C4-2B (cell line): ENCODE measurements around the gene WNT5A.

Experiments used
- ZFX ChIP-seq: fragments of 450-650 bp; IDR thresholded peaks from 2 replicates; pipeline ENCODE4 v1.6.1; 2017
- TF ChIP-seq, protein P1 (sequence below): fragments of 450-650 bp; conservative IDR thresholded peaks from 2 replicates; pipeline ENCODE4 v1.5.1; 2017; ENCODE audit warnings: mild to moderate bottlenecking

DNA sequence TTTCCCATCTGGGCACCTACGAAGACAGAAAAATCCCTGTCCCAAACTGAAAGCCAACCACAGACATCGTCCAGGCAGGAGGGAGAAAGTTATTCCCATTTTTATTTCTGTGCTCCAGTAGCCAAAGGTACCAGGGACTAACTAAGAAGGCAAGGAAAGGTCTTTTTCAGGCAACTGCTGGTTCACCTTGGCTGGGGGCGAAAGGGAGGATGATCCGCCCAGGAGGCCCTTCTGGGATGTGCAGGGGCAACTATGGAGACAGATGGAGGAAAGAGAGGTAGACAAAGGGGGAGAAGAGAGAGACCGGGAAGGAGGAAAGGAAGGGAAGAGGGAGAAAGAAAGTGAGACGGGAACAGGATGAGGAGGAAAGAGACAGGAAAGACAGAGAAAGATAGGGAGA lies 13.3 kb downstream of the WNT5A start:
- TF ChIP-seq, protein P1, sequence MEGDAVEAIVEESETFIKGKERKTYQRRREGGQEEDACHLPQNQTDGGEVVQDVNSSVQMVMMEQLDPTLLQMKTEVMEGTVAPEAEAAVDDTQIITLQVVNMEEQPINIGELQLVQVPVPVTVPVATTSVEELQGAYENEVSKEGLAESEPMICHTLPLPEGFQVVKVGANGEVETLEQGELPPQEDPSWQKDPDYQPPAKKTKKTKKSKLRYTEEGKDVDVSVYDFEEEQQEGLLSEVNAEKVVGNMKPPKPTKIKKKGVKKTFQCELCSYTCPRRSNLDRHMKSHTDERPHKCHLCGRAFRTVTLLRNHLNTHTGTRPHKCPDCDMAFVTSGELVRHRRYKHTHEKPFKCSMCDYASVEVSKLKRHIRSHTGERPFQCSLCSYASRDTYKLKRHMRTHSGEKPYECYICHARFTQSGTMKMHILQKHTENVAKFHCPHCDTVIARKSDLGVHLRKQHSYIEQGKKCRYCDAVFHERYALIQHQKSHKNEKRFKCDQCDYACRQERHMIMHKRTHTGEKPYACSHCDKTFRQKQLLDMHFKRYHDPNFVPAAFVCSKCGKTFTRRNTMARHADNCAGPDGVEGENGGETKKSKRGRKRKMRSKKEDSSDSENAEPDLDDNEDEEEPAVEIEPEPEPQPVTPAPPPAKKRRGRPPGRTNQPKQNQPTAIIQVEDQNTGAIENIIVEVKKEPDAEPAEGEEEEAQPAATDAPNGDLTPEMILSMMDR, result no peak
- TF ChIP-seq ZFX, result no peak
